Mesodermal cell (in vitro differentiated cells): ENCODE data around the gene MAD1L1.

ENCODE experiments used
- H3K27ac ChIP-seq: 2 replicates; pipeline ENCODE4 v1.7.0; 2013; ENCODE audit warnings: mild to moderate bottlenecking, low read depth, low read length, moderate library complexity; ENCODE audit not compliant: severe bottlenecking
- H3K36me3 ChIP-seq: 2 replicates; pipeline ENCODE4 v1.7.1; 2013; ENCODE audit warnings: mild to moderate bottlenecking, low read length, moderate library complexity; ENCODE audit not compliant: control insufficient read depth, insufficient read depth
- H3K4me1 ChIP-seq: one replicate; pipeline ENCODE4 v1.7.1; 2013; ENCODE audit warnings: mild to moderate bottlenecking, low read length; ENCODE audit not compliant: insufficient read depth, control insufficient read depth, poor library complexity, severe bottlenecking
- H3K4me3 ChIP-seq: 2 replicates; pipeline ENCODE4 v1.7.0; 2013; ENCODE audit warnings: low read length, control low read depth, mild to moderate bottlenecking; ENCODE audit not compliant: insufficient read depth, poor library complexity, severe bottlenecking; ENCODE audit errors: extremely low read depth
- H3K9me3 ChIP-seq: 2 replicates; pipeline ENCODE4 v1.7.1; 2013; ENCODE audit warnings: mild to moderate bottlenecking, low read length, moderate library complexity; ENCODE audit not compliant: control insufficient read depth
- WGBS, 2 experiments: methylation state at CpG; one replicate each; pipeline ENCODE4 v1.1.5; 2013; ENCODE audit warnings: missing lambda C conversion rate in 2 of 2; ENCODE audit not compliant: insufficient coverage in 2 of 2; 5-methylcytosine and 5-hydroxymethylcytosine counted together

Gene MAD1L1

GRCh38 chr7:2031451-2031845, 201.3 kb downstream of the MAD1L1 start:
- peaks cover 11% of the 10 kb centered on the region for H3K9me3 ChIP-seq
- 85 to 93% methylated on average over 10 to 12 of the region's 13 CpGs for WGBS, 2 experiments
- no peak overlapping the region for H3K4me3 ChIP-seq
- H3K27ac ChIP-seq: no peak overlapping the region
- peaks cover 8% of the 10 kb centered on the region for H3K36me3 ChIP-seq
- H3K4me1 ChIP-seq: peaks cover 10% of the 10 kb centered on the region

GRCh38 chr7:2030475-2031450, 202.0 kb downstream of the MAD1L1 start:
- Histone ChIP-seq H3K4me1 (peaks cover 10% of the 10 kb centered on the region), H3K36me3 (peaks cover 8% of the 10 kb centered on the region), H3K4me3 (no peak overlapping the region), H3K27ac (no peak overlapping the region), H3K9me3 (peaks cover 11% of the 10 kb centered on the region)
- 90 to 93% methylated on average over 29 to 30 of the region's 32 CpGs for WGBS, 2 experiments

- no peak overlapping the region for H3K4me3 ChIP-seq
- H3K9me3 ChIP-seq: peaks cover 16% of the 10 kb centered on the region
- peaks cover 8% of the 10 kb centered on the region for H3K36me3 ChIP-seq
- no peak overlapping the region for H3K27ac ChIP-seq
- WGBS, 2 experiments: 94 to 96% methylated on average over 15 of the region's 15 CpGs
- H3K4me1 ChIP-seq: peaks cover 10% of the 10 kb centered on the region
Measured at GRCh38 chr7:2029936-2030335, 202.8 kb downstream of the MAD1L1 start.

GRCh38 chr7:2029211-2029905, 203.4 kb downstream of the MAD1L1 start:
- Histone ChIP-seq H3K4me1 (peaks cover 10% of the 10 kb centered on the region), H3K9me3 (peaks cover 22% of the 10 kb centered on the region), H3K4me3 (no peak overlapping the region), H3K36me3 (peaks cover 11% of the 10 kb centered on the region), H3K27ac (no peak overlapping the region)
- 94 to 96% methylated on average over 12 to 14 of the region's 16 CpGs for WGBS, 2 experiments

- Histone ChIP-seq H3K27ac (no peak overlapping the region), H3K4me3 (no peak overlapping the region), H3K9me3 (peaks cover 26% of the 10 kb centered on the region), H3K4me1 (peaks cover 10% of the 10 kb centered on the region), H3K36me3 (peaks cover 12% of the 10 kb centered on the region)
- 94 to 99% methylated on average over 6 of the region's 7 CpGs for WGBS, 2 experiments
Measured at GRCh38 chr7:2028733-2029132, 204.0 kb downstream of the MAD1L1 start.

GRCh38 chr7:2025188-2025587, 207.6 kb downstream of the MAD1L1 start:
- peaks cover 12% of the 10 kb centered on the region for H3K36me3 ChIP-seq
- 91 to 100% methylated on average over 1 of the region's 4 CpGs for WGBS, 2 experiments

GRCh38 chr7:2024567-2024918, 208.2 kb downstream of the MAD1L1 start:
- peaks cover 11% of the 10 kb centered on the region for H3K36me3 ChIP-seq
- 70 to 90% methylated on average over 1 to 2 of the region's 4 CpGs for WGBS, 2 experiments
- H3K4me1 ChIP-seq: peaks cover 10% of the 10 kb centered on the region
- no peak overlapping the region for H3K4me3 ChIP-seq
- H3K9me3 ChIP-seq: peaks cover 26% of the 10 kb centered on the region
- H3K27ac ChIP-seq: no peak overlapping the region

More at GRCh38 chr7:2025188-2025587, 207.6 kb downstream of the MAD1L1 start:
- H3K4me1 ChIP-seq: peaks cover 3% of the 10 kb centered on the region
- H3K9me3 ChIP-seq: peaks cover 26% of the 10 kb centered on the region
- no peak overlapping the region for H3K27ac ChIP-seq
- H3K4me3 ChIP-seq: no peak overlapping the region

- WGBS, 2 experiments: 82 to 90% methylated on average over 3 to 5 of the region's 7 CpGs
- no peak overlapping the region for H3K27ac ChIP-seq
- H3K36me3 ChIP-seq: peaks cover 8% of the 10 kb centered on the region
- H3K4me1 ChIP-seq: peaks cover 15% of the 10 kb centered on the region
- peaks cover 22% of the 10 kb centered on the region for H3K9me3 ChIP-seq
- no peak overlapping the region for H3K4me3 ChIP-seq
Measured at GRCh38 chr7:2023877-2024566, 208.7 kb downstream of the MAD1L1 start.

- Histone ChIP-seq H3K36me3 (peaks cover 4% of the 10 kb centered on the region), H3K4me1 (peaks cover 25% of the 10 kb centered on the region), H3K9me3 (peaks cover 15% of the 10 kb centered on the region), H3K27ac (no peak overlapping the region), H3K4me3 (no peak overlapping the region)
- 57 to 81% methylated on average over 4 to 7 of the region's 8 CpGs for WGBS, 2 experiments
Measured at GRCh38 chr7:2022737-2023250, 210.0 kb downstream of the MAD1L1 start.

GRCh38 chr7:2022021-2022409, 210.7 kb downstream of the MAD1L1 start:
- no peak overlapping the region for H3K27ac ChIP-seq
- 98 to 99% methylated on average over 9 of the region's 9 CpGs for WGBS, 2 experiments
- H3K4me3 ChIP-seq: no peak overlapping the region
- H3K4me1 ChIP-seq: peaks cover 25% of the 10 kb centered on the region
- peaks cover 4% of the 10 kb centered on the region for H3K36me3 ChIP-seq
- peaks cover 15% of the 10 kb centered on the region for H3K9me3 ChIP-seq
